WTC11 (cell line): ENCODE measurements around the gene ZNF48. TPM values are rescaled to one million over a fixed set of nuclear protein-coding genes. Genes with fewer than 3 reads are reported as not detected.

Experiments used
- ATAC-seq: fragments of 200-7000 bp; cut with Tn5 transposase; 2 replicates; pipeline ENCODE4 v1.10.0; 2021; ENCODE audit warnings: mild to moderate bottlenecking, moderate library complexity
- CTCF ChIA-PET: fragments of 300-600 bp; sonication (Branson Sonifier 250); formaldehyde crosslinking; loops from one replicate; lab custom pipeline; 2021; ENCODE audit warnings: antibody characterized with exemption; lab: Charles Lee
- POLR2A ChIA-PET: fragments of 350-600 bp; sonication (Branson Sonifier 250); formaldehyde crosslinking; loops from one replicate; lab custom pipeline; 2021; ENCODE audit warnings: antibody characterized with exemption; lab: Charles Lee
- DNase-seq: peaks from one replicate; pipeline ENCODE4 v3.0.0; 2021; ENCODE audit warnings: low spot score
- H3K27ac Mint-ChIP-seq: 2 replicates; pipeline ENCODE4 v1.8.0; 2021; ENCODE audit warnings: mixed read lengths
- H3K27me3 Mint-ChIP-seq: 2 replicates; pipeline ENCODE4 v1.8.0; 2021; ENCODE audit warnings: low read depth, mild to moderate bottlenecking, moderate library complexity, mixed read lengths
- H3K36me3 Mint-ChIP-seq: 2 replicates; pipeline ENCODE4 v1.8.0; 2021; ENCODE audit warnings: mixed read lengths
- H3K4me1 Mint-ChIP-seq: 2 replicates; pipeline ENCODE4 v1.8.0; 2022; ENCODE audit warnings: mixed read lengths
- H3K4me3 Mint-ChIP-seq: 2 replicates; pipeline ENCODE4 v1.8.0; 2021; ENCODE audit warnings: mild to moderate bottlenecking, moderate library complexity, mixed read lengths
- H3K9me3 Mint-ChIP-seq: 2 replicates; pipeline ENCODE4 v1.8.0; 2021; ENCODE audit warnings: mixed read lengths
- CBFB ChIP-seq: sonication (generic); formaldehyde crosslinking; IDR thresholded peaks from 2 replicates; pipeline ENCODE4 v1.8.1; 2022; ENCODE audit warnings: mild to moderate bottlenecking, low read depth, missing genetic modification reagents
- CTCF ChIP-seq: fragments of 200-600 bp; IDR thresholded peaks from 2 replicates; pipeline ENCODE4 v1.8.0; 2022; ENCODE audit warnings: antibody characterized with exemption
- EMX1 ChIP-seq: fragments of 250-450 bp; sonication (Bioruptor Pico); IDR thresholded peaks from 2 replicates; pipeline ENCODE4 v1.8.0; 2021; ENCODE audit warnings: mild to moderate bottlenecking
- ERG ChIP-seq: fragments of 250-450 bp; sonication (Bioruptor Pico); IDR thresholded peaks from 2 replicates; pipeline ENCODE4 v1.8.0; 2021; ENCODE audit warnings: mild to moderate bottlenecking
- IRF2 ChIP-seq: sonication (generic); formaldehyde crosslinking; IDR thresholded peaks from 2 replicates; pipeline ENCODE4 v1.8.0; 2022; ENCODE audit warnings: low read depth, missing genetic modification reagents, borderline replicate concordance
- JAZF1 ChIP-seq: fragments of 250-450 bp; sonication (Bioruptor Pico); IDR thresholded peaks from 2 replicates; pipeline ENCODE4 v1.9.0; 2021; ENCODE audit warnings: moderate library complexity, mild to moderate bottlenecking, inconsistent platforms
- KAT7 ChIP-seq: sonication (generic); formaldehyde crosslinking; IDR thresholded peaks from 2 replicates; pipeline ENCODE4 v1.8.1; 2023; ENCODE audit warnings: missing genetic modification reagents, mild to moderate bottlenecking, borderline replicate concordance
- NFATC4 ChIP-seq: fragments of 250-450 bp; sonication (Bioruptor Pico); IDR thresholded peaks from 2 replicates; pipeline ENCODE4 v1.9.0; 2021; ENCODE audit warnings: mild to moderate bottlenecking
- PRDM15 ChIP-seq: sonication (generic); formaldehyde crosslinking; IDR thresholded peaks from 2 replicates; pipeline ENCODE4 v1.8.0; 2022; ENCODE audit warnings: missing genetic modification reagents
- SMAD4 ChIP-seq: sonication (generic); formaldehyde crosslinking; IDR thresholded peaks from 2 replicates; pipeline ENCODE4 v1.8.0; 2022; ENCODE audit warnings: mild to moderate bottlenecking, missing genetic modification reagents
- USF2 ChIP-seq: sonication (generic); formaldehyde crosslinking; IDR thresholded peaks from 2 replicates; pipeline ENCODE4 v1.8.1; 2023; ENCODE audit warnings: mild to moderate bottlenecking, missing genetic modification reagents, moderate library complexity
- ZNF232 ChIP-seq: sonication (generic); formaldehyde crosslinking; IDR thresholded peaks from 2 replicates; pipeline ENCODE4 v1.8.0; 2022; ENCODE audit warnings: mild to moderate bottlenecking, missing genetic modification reagents
- ZNF281 ChIP-seq: sonication (generic); formaldehyde crosslinking; IDR thresholded peaks from 2 replicates; pipeline ENCODE4 v1.8.0; 2023; ENCODE audit warnings: mild to moderate bottlenecking, missing genetic modification reagents
- ZNF425 ChIP-seq: fragments of 250-450 bp; sonication (Bioruptor Pico); conservative IDR thresholded peaks from 2 replicates; pipeline ENCODE4 v1.9.0; 2021; ENCODE audit warnings: mild to moderate bottlenecking
- ZNF532 ChIP-seq: fragments of 250-450 bp; sonication (Bioruptor Pico); IDR thresholded peaks from 2 replicates; pipeline ENCODE4 v1.9.0; 2021; ENCODE audit warnings: mild to moderate bottlenecking, borderline replicate concordance
- total RNA-seq: library from RNA; stranded (reverse); gene quantifications from 3 replicates; pipeline ENCODE4 v1.2.3, GENCODE V29; 2021

ZNF48 gene
- total RNA-seq, 1 experiment from 2014 or later, result 39.3 TPM

- TF ChIP-seq PRDM15 (CRISPR knock-in tag), result peak; percentile 45; the same call in 1 of the 2 replicates
- no peak for TF ChIP-seq ZNF425 (CRISPR knock-in tag)
These were observed 40.6 kb upstream of the ZNF48 start (continued) for GRCh38 chr16:30354423-30355143.

GRCh38 chr16:30355144-30355953 lies 39.9 kb upstream of the ZNF48 start, which contains the start of gene CD2BP2:
Gene CD2BP2, minus strand, starts transcription at chr16:30355308. Its CDS starts 627 bp downstream, at chr16:30354681.
- DNase-seq (peak; percentile 94), ATAC-seq (peak; percentile 84)
- CTCF ChIA-PET, result interaction anchor here (0.6 to 5.0 kb wide), 14 partner anchors 9 to 654 kb away, joined by 3 to 28 read pairs (median 4); partner anchors contain the start of genes DCTPP1, TBC1D10B, TBX6 and ZNF48
- peak within 1 kb of the TSS; percentile 98 for H3K27ac Mint-ChIP-seq
- no peaks in the 10 kb centered on the region for H3K9me3 Mint-ChIP-seq
- H3K4me3 Mint-ChIP-seq, result peak within 1 kb of the TSS; percentile 93
- peaks cover 33% of the 10 kb centered on the region for H3K36me3 Mint-ChIP-seq
- H3K4me1 Mint-ChIP-seq, result peaks cover 26% of the 10 kb centered on the region
- H3K27me3 Mint-ChIP-seq, result no peaks in the 10 kb centered on the region; the same call in 1 of the 2 replicates
- POLR2A ChIA-PET, result interaction anchor here (0.6 to 1.8 kb wide), 6 partner anchors 9 to 44 kb away, joined by 4 to 8 read pairs (median 6); partner anchors contain the start of genes TBC1D10B and ZNF48
- TF ChIP-seq USF2 (CRISPR knock-in tag), result peak; percentile 93
- TF ChIP-seq ZNF232 (CRISPR knock-in tag), result peak; percentile 24; the same call in 1 of the 2 replicates
- no peak for TF ChIP-seq SMAD4 (CRISPR knock-in tag)
- TF ChIP-seq IRF2 (CRISPR knock-in tag), result no peak
- TF ChIP-seq EMX1 (CRISPR knock-in tag), result no peak
- TF ChIP-seq ZNF532, result no peak
- no peak for TF ChIP-seq CTCF
- no peak for TF ChIP-seq ZNF281
- TF ChIP-seq ERG, result no peak
- no peak for TF ChIP-seq JAZF1 (CRISPR knock-in tag)
- TF ChIP-seq CBFB (CRISPR knock-in tag), result no peak
- no peak for TF ChIP-seq KAT7 (CRISPR knock-in tag)
- TF ChIP-seq NFATC4 (CRISPR knock-in tag), result no peak
